Ramos (cell line): ENCODE results near the gene CATSPERB.
"Not testable (repeated sequence)": the region's sequence is repeated elsewhere in the genome, so short reads cannot be mapped to it uniquely, and the experiment has no call there.

Experiments
- in situ Hi-C: fragments of 300-500 bp; cut with MboI; formaldehyde crosslinking; loops from one replicate; pipeline ENCODE4 v1.14.3; 2022; ENCODE audit warnings: low sequenced_read_pairs; ENCODE audit not compliant: unreplicated experiment

The CATSPERB gene

GRCh38 chr14:91593957-91594356 is 137.9 kb downstream of the CATSPERB start:
- in situ Hi-C loops, result not testable (repeated sequence)

- in situ Hi-C loops, result no loop called here
These were observed 145.5 kb downstream of the CATSPERB start for GRCh38 chr14:91586410-91586809.

GRCh38 chr14:91585856-91586255 is 146.0 kb downstream of the CATSPERB start:
- in situ Hi-C loops, result no loop called here

GRCh38 chr14:91582761-91583160 is 149.1 kb downstream of the CATSPERB start:
- in situ Hi-C loops, result no loop called here

- in situ Hi-C loops, result no loop called here
These were observed 150.9 kb downstream of the CATSPERB start for GRCh38 chr14:91580876-91581577.

- in situ Hi-C loops, result no loop called here
These were observed 154.2 kb downstream of the CATSPERB start for GRCh38 chr14:91577632-91578233.

GRCh38 chr14:91575469-91576208 is 156.2 kb downstream of the CATSPERB start:
- in situ Hi-C loops, result no loop called here

GRCh38 chr14:91573894-91574837 is 157.7 kb downstream of the CATSPERB start:
- in situ Hi-C loops, result no loop called here

GRCh38 chr14:91573528-91573893 is 158.4 kb downstream of the CATSPERB start:
- in situ Hi-C loops, result no loop called here

GRCh38 chr14:91570021-91570420 is 161.9 kb downstream of the CATSPERB start:
- in situ Hi-C loops, result no loop called here

GRCh38 chr14:91569301-91569700 is 162.6 kb downstream of the CATSPERB start:
- in situ Hi-C loops, result no loop called here

- in situ Hi-C loops, result no loop called here
These were observed 163.3 kb downstream of the CATSPERB start for GRCh38 chr14:91568626-91569025.

GRCh38 chr14:91567827-91568226 is 164.1 kb downstream of the CATSPERB start:
- in situ Hi-C loops, result not testable (repeated sequence)

GRCh38 chr14:91555531-91555930 is 176.4 kb downstream of the CATSPERB start:
- in situ Hi-C loops, result no loop called here

- in situ Hi-C loops, result no loop called here
These were observed 177.2 kb downstream of the CATSPERB start for GRCh38 chr14:91554535-91555332.

- in situ Hi-C loops, result no loop called here
These were observed 183.8 kb downstream of the CATSPERB start for GRCh38 chr14:91548108-91548507.

GRCh38 chr14:91545946-91546716 is 185.8 kb downstream of the CATSPERB start:
- in situ Hi-C loops, result no loop called here

- in situ Hi-C loops, result no loop called here
These were observed 186.7 kb downstream of the CATSPERB start for GRCh38 chr14:91545204-91545603.

GRCh38 chr14:91536327-91536726 is 195.6 kb downstream of the CATSPERB start:
- in situ Hi-C loops, result no loop called here
